ENCODE results near the gene ARF1. TPM values are rescaled to one million over a fixed set of nuclear protein-coding genes. Genes with fewer than 3 reads are reported as not detected.

ARF1 gene
- total and polyA plus RNA-seq, 2 experiments from 2014 or later = 250 to 609 TPM

DNA sequence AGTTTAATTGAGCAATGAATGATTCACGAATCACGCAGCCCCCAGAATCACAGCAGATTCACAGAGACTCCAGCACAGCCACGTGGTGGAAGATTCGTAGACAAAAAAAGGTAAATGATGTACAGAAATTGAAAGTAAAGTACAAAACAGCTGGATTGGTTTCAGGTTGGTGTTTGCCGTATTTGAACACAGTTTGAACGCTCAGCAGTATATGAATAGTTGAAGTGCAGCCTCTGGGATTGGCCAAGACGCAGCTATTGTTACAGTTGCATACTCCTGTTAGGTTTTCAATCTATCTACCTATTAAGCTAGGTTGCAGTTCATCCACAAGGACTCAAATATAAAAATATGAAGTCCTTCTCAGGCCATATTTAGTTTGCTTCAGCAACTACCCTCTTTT is 29.7 kb downstream of the ARF1 start:
- DNase-seq (ENCODE audit: low spot score) = no peak
- no peaks in the 10 kb centered on the region for H3K27me3 ChIP-seq
- H3K4me3 ChIP-seq = no peak overlapping the region
- no peak overlapping the region for H2AFZ ChIP-seq
- H3K36me3 ChIP-seq (replicated peaks; ENCODE audit: insufficient read depth, low read depth) = no peaks in the 10 kb centered on the region
- TF ChIP-seq EZH2phosphoT487 (IDR thresholded peaks at IDR 0.05; ENCODE audit: low read depth, severe bottlenecking, unreplicated experiment) (no peak), EZH2 (IDR thresholded peaks at IDR 0.05; ENCODE audit: borderline replicate concordance) (no peak)
- TF ChIP-seq, protein P1, sequence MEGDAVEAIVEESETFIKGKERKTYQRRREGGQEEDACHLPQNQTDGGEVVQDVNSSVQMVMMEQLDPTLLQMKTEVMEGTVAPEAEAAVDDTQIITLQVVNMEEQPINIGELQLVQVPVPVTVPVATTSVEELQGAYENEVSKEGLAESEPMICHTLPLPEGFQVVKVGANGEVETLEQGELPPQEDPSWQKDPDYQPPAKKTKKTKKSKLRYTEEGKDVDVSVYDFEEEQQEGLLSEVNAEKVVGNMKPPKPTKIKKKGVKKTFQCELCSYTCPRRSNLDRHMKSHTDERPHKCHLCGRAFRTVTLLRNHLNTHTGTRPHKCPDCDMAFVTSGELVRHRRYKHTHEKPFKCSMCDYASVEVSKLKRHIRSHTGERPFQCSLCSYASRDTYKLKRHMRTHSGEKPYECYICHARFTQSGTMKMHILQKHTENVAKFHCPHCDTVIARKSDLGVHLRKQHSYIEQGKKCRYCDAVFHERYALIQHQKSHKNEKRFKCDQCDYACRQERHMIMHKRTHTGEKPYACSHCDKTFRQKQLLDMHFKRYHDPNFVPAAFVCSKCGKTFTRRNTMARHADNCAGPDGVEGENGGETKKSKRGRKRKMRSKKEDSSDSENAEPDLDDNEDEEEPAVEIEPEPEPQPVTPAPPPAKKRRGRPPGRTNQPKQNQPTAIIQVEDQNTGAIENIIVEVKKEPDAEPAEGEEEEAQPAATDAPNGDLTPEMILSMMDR (IDR thresholded peaks at IDR 0.05; ENCODE audit: poor library complexity) = no peak
- peaks cover 12% of the 10 kb centered on the region for H3K4me1 ChIP-seq (ENCODE audit: insufficient read depth)
- H3K9me3 ChIP-seq (ENCODE audit: low read depth) = no peaks in the 10 kb centered on the region
- 95% methylated on average over 7 of the region's 7 CpGs for WGBS (ENCODE audit: low lambda C conversion rate, missing lambda C conversion rate)
- no peak overlapping the region for H3K4me2 ChIP-seq
- H3K9me2 ChIP-seq (replicated peaks; ENCODE audit: insufficient read depth) = no peaks in the 10 kb centered on the region
- H3K27ac ChIP-seq = no peak overlapping the region
- H4K20me1 ChIP-seq (ENCODE audit: insufficient read depth, poor library complexity, severe bottlenecking) = no peaks in the 10 kb centered on the region
- H3K79me2 ChIP-seq = peaks cover 13% of the 10 kb centered on the region

DNA sequence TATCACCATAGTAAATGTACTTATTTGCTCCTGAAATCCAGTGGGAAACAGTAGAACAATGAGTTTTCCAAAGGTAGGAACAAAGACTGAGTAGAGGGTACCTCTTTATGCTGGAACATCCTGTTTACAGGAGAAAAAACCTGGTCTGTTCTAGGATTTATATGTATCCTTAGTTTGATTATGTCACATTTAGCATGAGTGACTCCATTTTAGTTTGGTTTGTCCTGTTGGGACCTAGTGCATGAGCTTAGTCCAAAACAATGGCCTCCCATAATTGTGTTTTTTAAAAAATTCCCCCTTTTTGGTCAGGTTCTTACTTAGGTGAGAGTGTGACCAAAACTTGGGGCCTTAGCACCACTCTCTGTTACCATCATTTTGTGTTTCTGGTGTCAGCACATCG is 30.1 kb downstream of the ARF1 start:
- H2AFZ ChIP-seq = no peak overlapping the region
- H3K4me2 ChIP-seq = no peak overlapping the region
- H3K4me3 ChIP-seq = no peak overlapping the region
- peaks cover 13% of the 10 kb centered on the region for H3K79me2 ChIP-seq
- H3K9me2 ChIP-seq (replicated peaks; ENCODE audit: insufficient read depth) = no peaks in the 10 kb centered on the region
- no peak overlapping the region for H3K27ac ChIP-seq
- no peaks in the 10 kb centered on the region for H4K20me1 ChIP-seq (ENCODE audit: insufficient read depth, poor library complexity, severe bottlenecking)
- TF ChIP-seq, protein P1 (IDR thresholded peaks at IDR 0.05; ENCODE audit: poor library complexity) = no peak
- peaks cover 12% of the 10 kb centered on the region for H3K4me1 ChIP-seq (ENCODE audit: insufficient read depth)
- no peaks in the 10 kb centered on the region for H3K27me3 ChIP-seq
- 91% methylated on average over 1 of the region's 1 CpG for WGBS (ENCODE audit: low lambda C conversion rate, missing lambda C conversion rate)
- no peaks in the 10 kb centered on the region for H3K9me3 ChIP-seq (ENCODE audit: low read depth)
- no peaks in the 10 kb centered on the region for H3K36me3 ChIP-seq (replicated peaks; ENCODE audit: insufficient read depth, low read depth)
- DNase-seq (ENCODE audit: low spot score) = no peak

DNA sequence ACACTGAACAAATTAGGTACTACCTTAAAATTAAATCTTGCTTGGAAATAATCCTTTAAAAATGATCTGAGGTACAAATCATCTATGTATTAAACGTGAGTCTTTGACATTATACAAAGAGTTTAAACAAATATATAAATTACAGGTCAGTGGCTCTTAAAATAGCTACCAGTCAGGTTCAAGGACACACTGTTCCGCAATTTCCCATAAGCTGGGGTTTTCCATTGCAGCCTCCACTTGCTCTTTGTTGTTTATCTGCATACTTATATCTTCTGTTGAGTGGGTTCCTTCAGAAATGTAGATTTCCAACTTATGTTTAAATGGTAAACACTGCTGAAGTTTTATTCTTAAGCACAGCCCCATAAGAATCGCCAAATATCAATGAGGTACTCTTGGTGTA is 32.3 kb downstream of the ARF1 start:
- no peak overlapping the region for H3K4me3 ChIP-seq
- TF ChIP-seq EZH2 (IDR thresholded peaks at IDR 0.05; ENCODE audit: borderline replicate concordance) (no peak), EZH2phosphoT487 (IDR thresholded peaks at IDR 0.05; ENCODE audit: low read depth, severe bottlenecking, unreplicated experiment) (no peak)
- TF ChIP-seq, protein P1 (IDR thresholded peaks at IDR 0.05; ENCODE audit: poor library complexity) = no peak
- H3K27ac ChIP-seq = no peak overlapping the region
- H4K20me1 ChIP-seq (ENCODE audit: insufficient read depth, poor library complexity, severe bottlenecking) = no peaks in the 10 kb centered on the region
- H3K9me3 ChIP-seq (ENCODE audit: low read depth) = no peaks in the 10 kb centered on the region
- no peaks in the 10 kb centered on the region for H3K79me2 ChIP-seq
- no peak for DNase-seq (ENCODE audit: low spot score)
- H3K4me2 ChIP-seq = no peak overlapping the region
- WGBS (ENCODE audit: low lambda C conversion rate, missing lambda C conversion rate) = 79% methylated on average over 3 of the region's 3 CpGs
- H3K27me3 ChIP-seq = no peaks in the 10 kb centered on the region
- no peak overlapping the region for H2AFZ ChIP-seq
- peaks cover 7% of the 10 kb centered on the region for H3K4me1 ChIP-seq (ENCODE audit: insufficient read depth)
- no peaks in the 10 kb centered on the region for H3K36me3 ChIP-seq (replicated peaks; ENCODE audit: insufficient read depth, low read depth)
- H3K9me2 ChIP-seq (replicated peaks; ENCODE audit: insufficient read depth) = no peaks in the 10 kb centered on the region

DNA sequence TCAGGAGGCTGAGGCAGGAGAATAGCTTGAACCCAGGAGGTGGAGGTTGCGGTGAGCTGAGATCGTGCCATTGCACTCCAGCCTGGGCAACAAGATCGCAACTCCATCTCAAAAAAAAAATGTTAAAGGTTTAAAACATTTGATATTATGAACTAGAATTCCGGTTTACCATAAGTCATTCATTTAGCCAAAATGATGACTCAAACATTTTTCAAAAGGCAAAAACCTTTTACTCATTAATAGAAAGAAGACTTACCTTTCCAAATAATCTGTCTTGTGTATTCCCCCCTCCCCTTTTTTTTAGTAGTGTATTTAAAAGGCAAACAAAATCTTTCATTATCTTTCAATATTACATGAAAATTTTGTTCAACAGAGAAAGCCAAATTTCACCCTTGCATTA is 34.8 kb downstream of the ARF1 start:
- DNase-seq (ENCODE audit: low spot score) = no peak
- WGBS (ENCODE audit: low lambda C conversion rate, missing lambda C conversion rate) = 92% methylated on average over 4 of the region's 4 CpGs

More for the DNA sequence above, 34.8 kb downstream of the ARF1 start:
- Histone ChIP-seq H2AFZ (no peak overlapping the region), H3K79me2 (no peaks in the 10 kb centered on the region), H3K4me3 (no peak overlapping the region), H3K9me3 (ENCODE audit: low read depth) (no peaks in the 10 kb centered on the region), H3K27ac (no peak overlapping the region), H3K9me2 (replicated peaks; ENCODE audit: insufficient read depth) (no peaks in the 10 kb centered on the region), H3K27me3 (no peaks in the 10 kb centered on the region), H4K20me1 (ENCODE audit: insufficient read depth, poor library complexity, severe bottlenecking) (no peaks in the 10 kb centered on the region), H3K36me3 (replicated peaks; ENCODE audit: insufficient read depth, low read depth) (no peaks in the 10 kb centered on the region), H3K4me1 (ENCODE audit: insufficient read depth) (no peaks in the 10 kb centered on the region), H3K4me2 (no peak overlapping the region)
- TF ChIP-seq EZH2phosphoT487 (IDR thresholded peaks at IDR 0.05; ENCODE audit: low read depth, severe bottlenecking, unreplicated experiment) = no peak
- TF ChIP-seq, protein P1 (IDR thresholded peaks at IDR 0.05; ENCODE audit: poor library complexity) = no peak
- TF ChIP-seq EZH2 (IDR thresholded peaks at IDR 0.05; ENCODE audit: borderline replicate concordance) = no peak
